ENCODE data around the gene PPP1R3G. TPM values are rescaled to one million over a fixed set of nuclear protein-coding genes. Genes with fewer than 3 reads are reported as not detected.

PPP1R3G gene
- total and polyA plus RNA-seq, 2 of the 4 experiments (the other 2 are of a cell fraction): 0.10 to 0.18 TPM

GRCh38 chr6:5072440-5072839, 12.7 kb upstream of the PPP1R3G start:
- TF ChIP-seq MXI1 (IDR thresholded peaks at IDR 0.05; ENCODE audit: borderline replicate concordance, low read depth, low read length): no peak
- no peak for TF ChIP-seq USF2 (IDR thresholded peaks at IDR 0.05; ENCODE audit: low read depth, low read length)
- TF ChIP-seq MAFK (IDR thresholded peaks at IDR 0.05; ENCODE audit: low read depth, low read length): no peak
- no peak for TF ChIP-seq SMC3 (IDR thresholded peaks at IDR 0.05; ENCODE audit: low read depth, low read length)
- TF ChIP-seq CTCF (conservative IDR thresholded peaks at IDR 0.05; ENCODE audit: low read depth, low read length): no peak
- no peak for TF ChIP-seq RCOR1 (IDR thresholded peaks at IDR 0.05; ENCODE audit: insufficient replicate concordance, low read length)
- TF ChIP-seq BHLHE40 (IDR thresholded peaks at IDR 0.05; ENCODE audit: low read depth, low read length): no peak
- no peak for TF ChIP-seq POLR2A (IDR thresholded peaks at IDR 0.05; ENCODE audit: low read depth, low read length)
- TF ChIP-seq CEBPB (IDR thresholded peaks at IDR 0.05; ENCODE audit: low read depth, low read length): no peak
- TF ChIP-seq ELK1 (IDR thresholded peaks at IDR 0.05; ENCODE audit: borderline replicate concordance, low read depth, low read length): no peak
- TF ChIP-seq CHD1 (IDR thresholded peaks at IDR 0.05; ENCODE audit: low read depth, low read length): no peak
- no peak for TF ChIP-seq MAZ (IDR thresholded peaks at IDR 0.05; ENCODE audit: borderline replicate concordance, low read depth, low read length)
- in situ Hi-C loops (cut with MboI; ENCODE audit: low sequenced_read_pairs): no loop called here
- H2BK5ac ChIP-seq (ENCODE audit: low read depth, low read length, poor library complexity, severe bottlenecking): no peak overlapping the region
- H2BK15ac ChIP-seq (ENCODE audit: low read depth, low read length): no peak overlapping the region
- no peak overlapping the region for H3K4me2 ChIP-seq (ENCODE audit: low read depth, low read length)
- H3K9ac ChIP-seq (ENCODE audit: low read depth, low read length): no peak overlapping the region
- H3K9me3 ChIP-seq (ENCODE audit: control insufficient read depth, insufficient read depth, low read length): peaks cover under 1% of the 10 kb centered on the region; the same call in 1 of the 2 replicates
- H4K5ac ChIP-seq (ENCODE audit: low read depth, low read length): no peak overlapping the region
- no peak overlapping the region for H2BK20ac ChIP-seq (ENCODE audit: low read depth, low read length)
- no peak overlapping the region for H2AK5ac ChIP-seq (ENCODE audit: low read depth, low read length)
- no TSS peak for BruUV-seq (replicated peaks)
- H3K4me1 ChIP-seq (ENCODE audit: control insufficient read depth, insufficient read depth, low read length): no peaks in the 10 kb centered on the region
- H4K20me1 ChIP-seq (ENCODE audit: insufficient read depth, low read length): no peaks in the 10 kb centered on the region
- H4K91ac ChIP-seq (ENCODE audit: insufficient read depth, low read depth, low read length): no peak overlapping the region
- H2BK120ac ChIP-seq (ENCODE audit: low read depth, low read length): no peak overlapping the region
- ChIA-PET POLR2A (ENCODE audit: unreplicated experiment) (no interaction called here), CTCF (no interaction called here)
- DNase-seq (no peak), ATAC-seq (ENCODE audit: low read depth) (no peak)
- no peak overlapping the region for H3K4me3 ChIP-seq (ENCODE audit: insufficient read depth, low read depth, low read length)
- intact Hi-C loops (cut with micrococcal nuclease): no loop called here
- no peaks in the 10 kb centered on the region for H3K9me1 ChIP-seq (ENCODE audit: insufficient read depth, low read length)
- H3K14ac ChIP-seq (replicated peaks; ENCODE audit: low read depth, low read length): no peak overlapping the region
- no peak overlapping the region for H4K8ac ChIP-seq (ENCODE audit: low read depth in 2 of 2, low read length in 2 of 2)
- no peak overlapping the region for H3K18ac ChIP-seq (ENCODE audit: low read depth, low read length)
- no peaks in the 10 kb centered on the region for H3K79me1 ChIP-seq (ENCODE audit: low read depth in 1 of 2, low read length in 2 of 2)
- H3K4ac ChIP-seq (ENCODE audit: low read depth, low read length): no peak overlapping the region
- dilution Hi-C loops (cut with HindIII; ENCODE audit: low sequenced_read_pairs, unreplicated experiment): no loop called here
- no peaks in the 10 kb centered on the region; the same call in 1 of the 2 replicates for H3K27me3 ChIP-seq (ENCODE audit: control insufficient read depth, insufficient read depth, low read length)
- H3K36me3 ChIP-seq (ENCODE audit: control insufficient read depth, insufficient read depth, low read length): no peaks in the 10 kb centered on the region
- H3K56ac ChIP-seq (ENCODE audit: extremely low read depth, insufficient read depth, low read length): no peak overlapping the region
- no peak overlapping the region for H3K27ac ChIP-seq (ENCODE audit: insufficient read depth, low read length)
- H3K23ac ChIP-seq (ENCODE audit: low read depth, low read length): no peak overlapping the region
- no peak overlapping the region for H2AFZ ChIP-seq (replicated peaks; ENCODE audit: low read length, poor library complexity)
- no CpG with 5 or more reads among the region's 7 CpGs for WGBS, 2 experiments (ENCODE audit: extremely low coverage in 2 of 2, insufficient read length in 1 of 2)
- H2AK9ac ChIP-seq (replicated peaks; ENCODE audit: low read depth, low read length, poor library complexity): no peak overlapping the region

All from IMR-90 (cell line).